Liver (tissue), 9 donors: Measurements from ENCODE around the gene PCDH9. TPM values are rescaled to one million over a fixed set of nuclear protein-coding genes. Genes with fewer than 3 reads are reported as not detected.

Experiments used
- DNase-seq: peaks from one replicate; pipeline ENCODE4 v3.0.0-alpha.2; 2017; ENCODE audit warnings: low spot score
- H3K27ac ChIP-seq, 2 donors: one replicate each; pipeline ENCODE4 v1.7.0; 2013; ENCODE audit warnings: inconsistent platforms in 2 of 2, low read length in 2 of 2, control low read depth in 1 of 2, low read depth in 1 of 2, mild to moderate bottlenecking in 1 of 2
- H3K27me3 ChIP-seq, 4 donors: one replicate each; pipeline versions ENCODE4 v1.6.1 to v1.7.0; 2013; ENCODE audit warnings: low read length in 3 of 4, inconsistent platforms in 1 of 4, mild to moderate bottlenecking in 1 of 4, moderate library complexity in 1 of 4; ENCODE audit not compliant: control insufficient read depth in 4 of 4, insufficient read depth in 4 of 4
- H3K36me3 ChIP-seq, 4 donors: one replicate each; pipeline versions ENCODE4 v1.6.1 to v1.7.0; 2013; ENCODE audit warnings: low read length in 3 of 4, mild to moderate bottlenecking in 3 of 4, low read depth in 1 of 4, moderate library complexity in 1 of 4; ENCODE audit not compliant: control insufficient read depth in 4 of 4, insufficient read depth in 3 of 4
- H3K4me1 ChIP-seq, 4 donors: one replicate each; pipeline versions ENCODE4 v1.6.1 to v1.7.0; 2013; ENCODE audit warnings: low read length in 3 of 4, mild to moderate bottlenecking in 3 of 4, moderate library complexity in 1 of 4; ENCODE audit not compliant: control insufficient read depth in 4 of 4, insufficient read depth in 4 of 4
- H3K4me3 ChIP-seq, 3 donors: one replicate each; pipeline versions ENCODE4 v1.6.1 to v1.7.0; 2013; ENCODE audit warnings: low read length in 3 of 3, control low read depth in 1 of 3, low read depth in 1 of 3, mild to moderate bottlenecking in 1 of 3
- H3K9ac ChIP-seq, 2 donors: one replicate each; pipeline ENCODE4 v1.7.0; 2013; ENCODE audit warnings: low read length in 2 of 2, mild to moderate bottlenecking in 2 of 2, moderate library complexity in 2 of 2, control low read depth in 1 of 2, low read depth in 1 of 2
- H3K9me3 ChIP-seq, 4 donors: one replicate each; pipeline versions ENCODE4 v1.6.1 to v1.7.0; 2013; ENCODE audit warnings: low read length in 3 of 4; ENCODE audit not compliant: control insufficient read depth in 4 of 4
- EGR1 ChIP-seq, 2 donors: IDR thresholded peaks; 2 replicates each; pipeline ENCODE4 v1.6.1; 2016 to 2018; ENCODE audit warnings: antibody characterized with exemption in 2 of 2, low read depth in 2 of 2
- FOXA1 ChIP-seq: IDR thresholded peaks from 2 replicates; pipeline ENCODE4 v1.6.1; 2016; ENCODE audit warnings: antibody characterized with exemption
- FOXA2 ChIP-seq: IDR thresholded peaks from 2 replicates; pipeline ENCODE4 v1.6.1; 2016; ENCODE audit warnings: antibody characterized with exemption
- GABPA ChIP-seq, 2 donors: IDR thresholded peaks in 1 of 2; conservative IDR thresholded peaks in 1 of 2; 2 replicates each; pipeline ENCODE4 v1.6.1; 2016; ENCODE audit warnings: antibody characterized with exemption in 2 of 2, mild to moderate bottlenecking in 1 of 2, moderate library complexity in 1 of 2
- HNF4A ChIP-seq, 2 donors: conservative IDR thresholded peaks; 2 replicates each; pipeline ENCODE4 v1.6.1; 2016; ENCODE audit warnings: antibody characterized with exemption in 2 of 2, mild to moderate bottlenecking in 2 of 2
- HNF4G ChIP-seq: IDR thresholded peaks from 2 replicates; pipeline ENCODE4 v1.6.1; 2016; ENCODE audit warnings: antibody characterized with exemption
- JUND ChIP-seq, 2 donors: IDR thresholded peaks; 2 replicates each; pipeline ENCODE4 v1.6.1; 2016; ENCODE audit warnings: antibody characterized with exemption in 2 of 2
- NR2F2 ChIP-seq: IDR thresholded peaks from 2 replicates; pipeline ENCODE4 v1.6.1; 2016; ENCODE audit warnings: antibody characterized with exemption
- RAD21 ChIP-seq, 2 donors: IDR thresholded peaks; 2 replicates each; pipeline ENCODE4 v1.6.1; 2016; ENCODE audit warnings: antibody characterized with exemption in 2 of 2, mild to moderate bottlenecking in 2 of 2
- REST ChIP-seq: IDR thresholded peaks from 2 replicates; pipeline ENCODE4 v1.6.1; 2016; ENCODE audit warnings: antibody characterized with exemption, mild to moderate bottlenecking
- RXRA ChIP-seq, 2 donors: IDR thresholded peaks; 2 replicates each; pipeline ENCODE4 v1.6.1; 2017 to 2018; ENCODE audit warnings: antibody characterized with exemption in 2 of 2, mild to moderate bottlenecking in 1 of 2
- SP1 ChIP-seq: IDR thresholded peaks from 2 replicates; pipeline ENCODE4 v1.6.1; 2018; ENCODE audit warnings: antibody characterized with exemption, mild to moderate bottlenecking
- TAF1 ChIP-seq: conservative IDR thresholded peaks from 2 replicates; pipeline ENCODE4 v1.6.1; 2016; ENCODE audit warnings: antibody characterized with exemption, mild to moderate bottlenecking
- YY1 ChIP-seq: IDR thresholded peaks from 2 replicates; pipeline ENCODE4 v1.6.1; 2016; ENCODE audit warnings: antibody characterized with exemption, mild to moderate bottlenecking
- WGBS: extraction: QIAGEN DNeasy Blood & Tissue Kit; methylation state at CpG from one replicate; pipeline ENCODE4 v1.1.7; 2013; 5-methylcytosine and 5-hydroxymethylcytosine counted together
- polyA plus RNA-seq, 2 donors: library from polyadenylated mRNA; stranded (reverse) in 1 of 2; unstranded in 1 of 2; fragments of 200-250 nt in 1 of 2; fragments of >200 nt in 1 of 2; fragmentation: Nextera tagmentation in 1 of 2; extraction: Ambion mirVana in 1 of 2; gene quantifications; one replicate each; pipeline versions ENCODE4 v1.2.1 to v1.2.3, GENCODE V29; 2013 to 2015
- total RNA-seq, 2 donors: library from RNA; depleted of rRNA; stranded (reverse); fragments of >200 nt; gene quantifications; one replicate each; pipeline ENCODE4 v1.2.3, GENCODE V29; 2014
- TF ChIP-seq, protein P1 (sequence below): IDR thresholded peaks from 2 replicates; pipeline ENCODE4 v1.6.1; 2016; ENCODE audit warnings: antibody characterized with exemption
- TF ChIP-seq, protein P2 (sequence below): fragments of 150-350 bp; IDR thresholded peaks from 2 replicates; pipeline ENCODE4 v1.5.1; 2017; ENCODE audit warnings: improper control_type of control experiment, low read depth, low read length; ENCODE audit not compliant: missing input control
- TF ChIP-seq, protein P3 (sequence below): IDR thresholded peaks from 2 replicates; pipeline ENCODE4 v1.6.1; 2016; ENCODE audit warnings: antibody characterized with exemption
- TF ChIP-seq, protein P4 (sequence below): IDR thresholded peaks from 2 replicates; pipeline ENCODE4 v1.6.1; 2016; ENCODE audit warnings: antibody characterized with exemption
- donor health status: healthy.
- donor health status: healthy.
- donor health status: healthy.
- donor health status: healthy.
- donor health status: healthy.

Gene PCDH9
- total and polyA plus RNA-seq, 4 donors = 0.90 to 4.0 (median 2.2) TPM

- no peaks in the 10 kb centered on the region for H3K9me3 ChIP-seq
- TF ChIP-seq EGR1 (IDR thresholded peaks at IDR 0.05; ENCODE audit: low read depth in 2 of 2) (no peak), YY1 (no peak), TAF1 (no peak), RAD21 (IDR thresholded peaks at IDR 0.05) (no peak), GABPA (IDR thresholded peaks at IDR 0.05 in 1 of 2, conservative IDR thresholded peaks at IDR 0.05 in 1 of 2) (no peak), SP1 (no peak), NR2F2 (no peak), HNF4G (no peak), HNF4A (conservative IDR thresholded peaks at IDR 0.05) (no peak), JUND (IDR thresholded peaks at IDR 0.05) (no peak), REST (no peak), RXRA (IDR thresholded peaks at IDR 0.05) (no peak), FOXA1 (no peak), FOXA2 (no peak)
- TF ChIP-seq, protein P1, sequence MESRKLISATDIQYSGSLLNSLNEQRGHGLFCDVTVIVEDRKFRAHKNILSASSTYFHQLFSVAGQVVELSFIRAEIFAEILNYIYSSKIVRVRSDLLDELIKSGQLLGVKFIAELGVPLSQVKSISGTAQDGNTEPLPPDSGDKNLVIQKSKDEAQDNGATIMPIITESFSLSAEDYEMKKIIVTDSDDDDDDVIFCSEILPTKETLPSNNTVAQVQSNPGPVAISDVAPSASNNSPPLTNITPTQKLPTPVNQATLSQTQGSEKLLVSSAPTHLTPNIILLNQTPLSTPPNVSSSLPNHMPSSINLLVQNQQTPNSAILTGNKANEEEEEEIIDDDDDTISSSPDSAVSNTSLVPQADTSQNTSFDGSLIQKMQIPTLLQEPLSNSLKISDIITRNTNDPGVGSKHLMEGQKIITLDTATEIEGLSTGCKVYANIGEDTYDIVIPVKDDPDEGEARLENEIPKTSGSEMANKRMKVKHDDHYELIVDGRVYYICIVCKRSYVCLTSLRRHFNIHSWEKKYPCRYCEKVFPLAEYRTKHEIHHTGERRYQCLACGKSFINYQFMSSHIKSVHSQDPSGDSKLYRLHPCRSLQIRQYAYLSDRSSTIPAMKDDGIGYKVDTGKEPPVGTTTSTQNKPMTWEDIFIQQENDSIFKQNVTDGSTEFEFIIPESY = no peak
- TF ChIP-seq, protein P2, sequence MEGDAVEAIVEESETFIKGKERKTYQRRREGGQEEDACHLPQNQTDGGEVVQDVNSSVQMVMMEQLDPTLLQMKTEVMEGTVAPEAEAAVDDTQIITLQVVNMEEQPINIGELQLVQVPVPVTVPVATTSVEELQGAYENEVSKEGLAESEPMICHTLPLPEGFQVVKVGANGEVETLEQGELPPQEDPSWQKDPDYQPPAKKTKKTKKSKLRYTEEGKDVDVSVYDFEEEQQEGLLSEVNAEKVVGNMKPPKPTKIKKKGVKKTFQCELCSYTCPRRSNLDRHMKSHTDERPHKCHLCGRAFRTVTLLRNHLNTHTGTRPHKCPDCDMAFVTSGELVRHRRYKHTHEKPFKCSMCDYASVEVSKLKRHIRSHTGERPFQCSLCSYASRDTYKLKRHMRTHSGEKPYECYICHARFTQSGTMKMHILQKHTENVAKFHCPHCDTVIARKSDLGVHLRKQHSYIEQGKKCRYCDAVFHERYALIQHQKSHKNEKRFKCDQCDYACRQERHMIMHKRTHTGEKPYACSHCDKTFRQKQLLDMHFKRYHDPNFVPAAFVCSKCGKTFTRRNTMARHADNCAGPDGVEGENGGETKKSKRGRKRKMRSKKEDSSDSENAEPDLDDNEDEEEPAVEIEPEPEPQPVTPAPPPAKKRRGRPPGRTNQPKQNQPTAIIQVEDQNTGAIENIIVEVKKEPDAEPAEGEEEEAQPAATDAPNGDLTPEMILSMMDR = no peak
- TF ChIP-seq, protein P3, sequence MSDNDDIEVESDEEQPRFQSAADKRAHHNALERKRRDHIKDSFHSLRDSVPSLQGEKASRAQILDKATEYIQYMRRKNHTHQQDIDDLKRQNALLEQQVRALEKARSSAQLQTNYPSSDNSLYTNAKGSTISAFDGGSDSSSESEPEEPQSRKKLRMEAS = no peak
- TF ChIP-seq, protein P4, sequence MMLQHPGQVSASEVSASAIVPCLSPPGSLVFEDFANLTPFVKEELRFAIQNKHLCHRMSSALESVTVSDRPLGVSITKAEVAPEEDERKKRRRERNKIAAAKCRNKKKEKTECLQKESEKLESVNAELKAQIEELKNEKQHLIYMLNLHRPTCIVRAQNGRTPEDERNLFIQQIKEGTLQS = no peak
- no peaks in the 10 kb centered on the region for H3K36me3 ChIP-seq
- no peak overlapping the region for H3K4me3 ChIP-seq
- WGBS = 75% methylated on average over 3 of the region's 3 CpGs
- no peak overlapping the region for H3K27ac ChIP-seq
- DNase-seq = no peak
- H3K27me3 ChIP-seq = no peaks in the 10 kb centered on the region
- no peak overlapping the region for H3K9ac ChIP-seq
- H3K4me1 ChIP-seq = no peaks in the 10 kb centered on the region
Measured at GRCh38 chr13:66459634-66460033, 770.5 kb downstream of the PCDH9 start.
